Measurements from ENCODE around the gene ZNF442.
A peak's percentile ranks its signal among the peaks of the same experiment; 100 is the strongest.
"Not testable (repeated sequence)": the region's sequence is repeated elsewhere in the genome, so short reads cannot be mapped to it uniquely, and the experiment has no call there.

ZNF442 gene

DNA sequence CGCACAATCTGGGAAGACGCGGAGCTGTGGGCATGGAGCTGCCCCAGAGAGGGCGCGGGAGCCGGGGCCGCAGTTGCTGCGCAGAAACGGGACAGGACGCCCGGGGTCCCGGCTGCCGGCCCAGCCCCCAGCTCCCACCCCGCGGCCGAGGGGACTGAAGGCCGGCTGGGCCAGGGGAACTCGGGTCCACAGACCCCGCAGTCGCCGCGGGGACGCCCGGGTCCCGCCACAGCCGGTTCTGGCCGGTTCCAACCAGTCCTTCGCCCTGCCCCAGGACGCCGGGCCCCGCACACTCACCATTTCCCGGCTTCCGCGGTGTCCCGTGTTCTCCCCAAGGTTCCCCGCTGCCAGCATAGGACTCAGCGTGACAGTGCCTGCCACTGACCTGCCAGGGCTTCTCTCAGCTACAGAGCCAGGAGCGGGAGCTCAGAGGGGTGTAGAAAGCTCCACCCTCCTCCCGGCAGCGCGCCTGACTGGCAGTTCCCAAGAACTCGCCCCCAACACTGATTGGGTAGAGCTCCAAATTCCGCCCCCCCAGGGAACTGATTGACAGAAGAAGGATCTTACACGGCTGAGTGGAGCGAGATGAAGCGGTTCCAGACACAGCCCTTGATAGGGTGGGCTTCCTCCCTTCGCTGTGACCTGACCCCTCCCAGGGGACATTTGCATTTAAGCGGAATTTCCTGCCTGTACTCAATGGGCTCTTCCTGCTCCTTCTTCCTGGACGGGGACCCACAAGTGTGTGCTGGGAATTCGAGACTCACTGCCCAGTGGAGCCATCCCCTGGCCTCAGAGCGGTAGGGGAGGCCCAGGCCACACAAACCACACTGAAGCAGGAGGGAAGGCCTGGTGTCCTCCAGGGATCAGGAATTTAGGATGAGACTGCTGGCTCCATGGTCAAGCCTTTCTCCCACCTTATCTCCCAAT, at the start of gene ZNF442:
TSS of gene ZNF442 (minus strand) at position 448 of the 927 bp plus-strand sequence. CDS start 2,052 bp downstream, outside the sequence.
- peak; percentile 96 for DNase-seq

DNA sequence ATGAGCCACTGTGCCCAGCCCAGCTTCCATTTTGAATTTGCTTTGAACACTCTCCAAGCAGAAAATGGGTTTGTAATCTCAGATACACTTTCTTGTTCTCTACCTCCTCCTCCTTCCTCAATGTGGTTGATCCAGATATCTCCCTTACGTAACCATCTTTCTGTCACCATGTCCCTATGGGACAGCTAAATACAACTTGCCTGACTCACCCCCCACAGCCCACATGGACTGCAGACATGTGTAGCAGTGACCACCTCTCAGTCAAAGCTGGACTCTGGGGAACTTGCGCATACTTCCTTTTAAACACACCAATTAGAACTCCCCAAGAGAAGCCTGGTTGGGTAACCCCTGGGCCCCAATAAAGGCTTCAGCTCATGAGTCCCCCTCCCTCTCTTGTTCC, 46.4 kb upstream of the ZNF442 start:
- DNase-seq: no peak

DNA sequence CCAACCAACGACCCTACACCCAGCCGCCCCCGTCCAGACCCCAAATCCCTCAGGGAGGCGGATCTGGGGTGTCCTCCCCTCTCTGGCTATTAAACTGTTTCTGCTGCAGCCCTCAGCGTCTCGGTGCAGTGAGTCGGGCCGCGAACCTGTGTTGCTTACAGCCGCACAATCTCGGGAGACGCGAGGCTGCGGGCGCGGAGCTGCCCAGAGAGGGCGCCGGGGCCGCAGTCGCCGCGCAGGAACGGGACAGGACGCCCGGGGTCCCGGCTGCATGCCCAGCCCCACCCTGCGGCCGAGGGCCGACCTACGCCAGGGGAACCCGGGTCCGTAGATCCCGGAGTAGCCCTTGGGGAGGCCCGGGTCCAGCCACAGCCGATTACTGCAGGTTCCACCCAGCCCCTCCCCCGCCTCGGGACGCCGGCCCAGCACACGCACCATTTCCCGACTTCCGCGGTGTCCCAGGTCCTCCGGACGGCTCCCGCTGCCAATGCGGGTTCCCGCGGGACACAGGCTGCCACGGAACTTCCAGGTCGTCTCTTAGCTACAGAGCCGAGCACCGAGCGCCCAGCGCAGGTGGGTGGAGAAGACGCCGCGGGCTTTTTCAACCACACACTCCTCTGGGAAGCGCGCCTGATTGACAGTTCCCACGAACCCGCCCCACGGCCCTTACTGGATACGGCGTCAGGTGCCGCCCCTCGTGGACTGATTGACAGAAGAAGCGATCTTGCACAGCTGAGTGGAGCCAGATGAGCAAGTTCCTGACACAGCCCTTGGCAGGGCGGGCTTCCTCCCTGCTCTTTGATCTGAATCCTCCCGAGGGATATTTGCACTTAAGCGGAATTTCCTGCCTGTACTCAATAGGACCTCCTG, 35.4 kb upstream of the ZNF442 start, which contains the start of gene ZNF799:
TSS of gene ZNF799 (minus strand) at position 639 of the 870 bp plus-strand sequence. CDS start at position 438, 201 bp downstream.
- peak; percentile 95 for DNase-seq

DNA sequence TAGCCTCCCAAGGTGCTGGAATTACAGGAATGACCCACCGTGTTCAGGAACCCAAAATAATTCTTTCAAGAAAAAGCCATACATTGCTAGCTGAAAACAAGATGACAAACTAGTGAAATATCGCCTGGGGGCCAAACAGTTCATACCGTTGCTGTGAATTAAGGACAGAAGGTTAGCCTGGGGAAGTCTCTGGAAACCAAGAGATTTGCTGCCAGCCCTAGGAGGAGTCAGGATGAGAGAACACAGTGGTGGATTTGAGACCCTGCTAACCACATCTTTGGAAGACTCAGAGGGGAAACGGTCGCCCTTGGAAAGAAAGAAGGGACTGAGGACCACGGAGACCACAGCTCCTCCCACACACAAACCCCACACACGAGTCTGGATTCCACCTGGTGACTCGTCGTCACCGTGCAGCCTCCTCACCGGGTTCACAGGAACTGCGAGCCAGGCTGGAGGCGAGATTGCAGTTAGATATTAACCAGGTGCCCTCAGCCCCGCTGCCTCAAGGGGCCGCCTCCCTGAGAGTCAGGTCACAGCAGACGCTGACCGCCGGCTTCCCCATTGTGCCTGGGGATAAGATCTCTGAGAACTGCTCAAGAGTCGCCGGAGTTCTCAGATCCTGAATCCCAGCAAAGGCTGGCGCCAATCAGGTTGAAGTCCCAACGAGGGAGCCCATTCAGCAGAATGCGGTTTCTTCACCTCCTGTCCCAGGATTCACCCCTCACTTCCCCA, 34.6 kb upstream of the ZNF442 start:
- not testable (repeated sequence) for DNase-seq

DNA sequence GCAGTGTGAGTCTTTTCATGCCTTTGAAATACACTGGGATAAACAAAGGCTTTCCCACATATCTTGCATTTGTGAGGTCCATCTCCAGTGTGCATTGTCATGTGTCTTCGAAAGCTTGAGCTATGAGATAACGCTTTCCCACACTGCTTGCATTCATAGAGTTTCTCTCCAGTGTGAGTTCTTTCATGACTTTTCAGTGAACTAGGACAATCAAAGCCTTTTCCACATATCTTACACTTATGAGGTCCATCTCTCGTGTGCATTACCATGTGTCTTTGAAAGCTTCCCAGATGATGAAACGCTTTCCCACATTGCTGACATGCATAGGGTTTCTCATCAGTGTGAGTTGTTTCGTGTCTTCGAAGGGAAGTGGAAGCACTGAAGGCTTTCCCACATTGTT, 25.7 kb upstream of the ZNF442 start:
- DNase-seq: not testable (repeated sequence)

DNA sequence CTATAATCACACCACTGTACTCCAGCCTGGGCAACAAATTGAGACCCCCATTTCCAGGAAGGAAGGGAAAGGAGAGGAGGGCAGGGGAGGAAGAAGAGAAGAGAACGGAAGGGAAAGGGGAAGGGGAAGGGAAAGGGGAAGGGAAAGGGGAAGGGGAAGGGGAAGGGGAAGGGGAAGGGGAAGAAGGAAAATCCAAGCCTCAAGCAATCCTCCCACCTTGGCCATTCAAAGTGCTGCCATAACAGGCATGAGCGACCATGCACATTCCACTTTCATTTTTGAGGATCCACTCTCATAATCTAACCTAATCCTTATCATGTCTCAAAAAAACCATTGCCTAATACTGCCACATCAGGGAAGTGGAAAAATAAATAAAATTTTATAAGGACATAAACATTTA, 20.9 kb upstream of the ZNF442 start:
- DNase-seq: not testable (repeated sequence)

- no peak for DNase-seq
These were observed 14.9 kb upstream of the ZNF442 start for GRCh38 chr19:12380444-12380737.

- no peak for DNase-seq
These were observed 14.4 kb upstream of the ZNF442 start for GRCh38 chr19:12379732-12380443.

GRCh38 chr19:12374026-12374425, 8.5 kb upstream of the ZNF442 start:
- no peak for DNase-seq

GRCh38 chr19:12364391-12365235, 870 bp downstream of the ZNF442 start:
- peak; percentile 26 for DNase-seq

DNA sequence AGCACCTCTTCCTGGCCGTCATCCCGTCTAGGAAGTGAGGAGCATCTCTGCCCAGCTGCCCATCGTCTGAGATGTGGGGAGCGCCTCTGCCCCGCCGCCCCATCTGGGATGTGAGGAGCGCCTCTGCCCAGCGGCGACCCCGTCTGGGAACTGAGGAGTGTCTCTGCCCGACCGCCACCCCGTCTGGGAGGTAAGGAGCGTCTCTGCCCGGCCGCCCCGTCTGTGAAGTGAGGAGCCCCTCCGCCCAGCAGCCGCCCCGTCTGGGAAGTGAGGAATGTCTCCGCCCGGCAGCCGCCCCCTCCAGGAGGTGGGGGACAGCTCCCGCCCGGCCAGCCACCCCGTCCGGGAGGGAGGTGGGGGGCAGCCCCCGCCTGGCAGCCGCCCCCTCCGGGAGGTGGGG, 3.2 kb downstream of the ZNF442 start:
- not testable (repeated sequence) for DNase-seq

DNA sequence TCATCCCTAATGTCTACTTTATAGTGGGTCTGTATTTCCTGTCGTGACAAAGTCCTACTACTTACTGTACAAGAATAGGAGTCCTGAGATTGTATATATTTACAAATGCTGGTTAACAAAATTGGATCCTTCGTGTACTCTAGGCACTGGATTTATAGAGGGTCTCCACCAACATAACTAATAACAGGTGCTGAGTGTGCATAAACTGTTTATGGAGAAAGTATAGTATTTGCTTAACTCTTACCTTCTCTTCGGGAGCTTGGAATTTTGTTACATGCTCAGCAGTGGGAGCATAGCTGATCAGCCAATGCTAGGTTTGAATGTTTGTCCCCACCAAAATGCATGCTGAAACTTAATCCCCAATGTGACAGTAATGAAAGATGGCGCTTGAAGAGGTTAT, 12.1 kb downstream of the ZNF442 start:
- no peak for DNase-seq

DNA sequence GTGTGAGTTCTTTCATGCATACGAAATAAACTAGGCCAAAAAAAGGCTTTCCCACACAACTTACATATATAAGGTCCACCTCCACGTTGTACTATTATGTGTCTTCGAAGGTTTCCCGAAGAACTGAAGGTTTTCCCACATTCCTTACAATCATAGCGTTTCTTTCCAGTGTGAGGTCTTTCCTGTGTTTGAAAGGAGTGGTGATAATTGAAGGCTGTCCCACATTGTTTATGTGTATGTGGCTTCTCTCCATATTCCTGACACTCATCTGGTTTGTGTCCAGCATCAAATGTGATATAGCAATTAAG, 14.6 kb downstream of the ZNF442 start:
- DNase-seq: no peak

DNA sequence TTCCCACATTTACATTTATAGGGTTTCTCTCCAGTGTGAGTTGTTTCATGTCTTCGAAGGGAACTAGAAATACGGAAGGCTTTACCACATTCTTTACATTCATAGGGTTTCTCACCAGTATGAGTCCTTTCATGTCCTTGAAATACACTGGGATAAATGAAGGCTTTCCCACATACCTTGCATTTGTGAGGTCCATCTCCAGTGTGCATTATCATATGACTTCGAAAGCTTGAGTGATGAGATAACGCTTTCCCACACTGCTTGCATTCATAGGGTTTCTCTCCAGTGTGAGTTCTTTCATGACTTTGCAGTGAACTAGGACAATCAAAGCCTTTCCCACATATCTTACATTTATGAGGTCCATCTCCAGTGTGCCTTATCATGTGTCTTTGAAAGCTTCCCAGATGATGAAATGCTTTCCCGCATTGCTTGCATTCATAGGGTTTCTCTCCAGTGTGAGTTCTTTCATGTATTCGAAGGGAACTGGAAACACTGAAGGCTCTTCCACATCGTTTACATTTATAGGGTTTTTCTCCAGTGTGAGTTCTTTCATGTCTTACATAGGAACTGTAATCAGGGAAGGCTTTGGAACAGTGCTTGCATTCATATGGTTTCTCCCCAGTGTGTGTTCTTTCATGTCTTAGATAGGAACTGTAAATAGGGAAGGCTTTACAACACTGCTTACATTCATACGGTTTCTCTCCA, 15.1 kb downstream of the ZNF442 start:
- no peak for DNase-seq

GRCh38 chr19:12346896-12347295, 18.6 kb downstream of the ZNF442 start:
- DNase-seq: no peak

- DNase-seq: no peak
These were observed 20.3 kb downstream of the ZNF442 start for GRCh38 chr19:12345197-12345596.

- DNase-seq: peak; percentile 93
These were observed 32.0 kb downstream of the ZNF442 start, which contains the start of gene ZNF563 for GRCh38 chr19:12333162-12334159. Gene ZNF563, minus strand, starts transcription at chr19:12333633. Its CDS starts 151 bp downstream, at chr19:12333482.

- no peak for DNase-seq
These were observed 34.1 kb downstream of the ZNF442 start for GRCh38 chr19:12331211-12331941.

DNA sequence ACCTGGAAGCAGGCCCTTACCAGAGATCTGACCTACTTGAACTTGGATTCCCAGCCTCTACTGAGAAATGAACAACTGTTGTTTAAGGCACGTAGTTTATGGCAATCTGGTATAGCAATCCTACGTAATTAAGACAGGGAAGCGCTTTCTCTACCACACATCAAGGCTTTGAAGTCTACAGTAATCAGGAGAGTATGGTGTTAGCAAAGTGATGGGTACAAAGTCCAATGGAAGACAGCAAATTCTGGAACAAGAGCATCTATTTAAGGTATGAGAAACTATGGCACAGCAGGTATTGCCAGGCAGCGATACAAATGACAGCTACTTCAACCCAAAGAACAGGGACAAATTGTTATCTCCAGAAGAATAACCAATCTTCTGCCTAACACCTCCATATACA, 35.1 kb downstream of the ZNF442 start:
- no peak for DNase-seq

All from fibroblast of skin of right biceps (primary cell).